Neural crest cell (in vitro differentiated cells): Measurements from ENCODE around the gene ZNF17. TPM values are rescaled to one million over a fixed set of nuclear protein-coding genes. Genes with fewer than 3 reads are reported as not detected.
"Not testable (repeated sequence)": the region's sequence is repeated elsewhere in the genome, so short reads cannot be mapped to it uniquely, and the experiment has no call there.

Source experiments
- DNase-seq: peaks from one replicate; pipeline ENCODE4 v3.0.0; 2021; ENCODE audit warnings: low read depth, mixed read lengths, low spot score
- H3K27ac Mint-ChIP-seq: one replicate; pipeline ENCODE4 v1.8.0; 2021; ENCODE audit warnings: mild to moderate bottlenecking, mixed read lengths; ENCODE audit not compliant: unreplicated experiment
- H3K27me3 Mint-ChIP-seq: 2 replicates; pipeline ENCODE4 v1.8.0; 2021; ENCODE audit warnings: low read depth, mild to moderate bottlenecking, mixed read lengths
- H3K36me3 Mint-ChIP-seq: 2 replicates; pipeline ENCODE4 v1.8.0; 2021; ENCODE audit warnings: low read depth, mild to moderate bottlenecking, mixed read lengths
- H3K4me1 Mint-ChIP-seq: 2 replicates; pipeline ENCODE4 v1.8.0; 2021; ENCODE audit warnings: mixed read lengths
- H3K4me3 Mint-ChIP-seq: one replicate; pipeline ENCODE4 v1.8.0; 2021; ENCODE audit warnings: mild to moderate bottlenecking, mixed read lengths
- H3K9me3 Mint-ChIP-seq: 2 replicates; pipeline ENCODE4 v1.8.0; 2021; ENCODE audit warnings: mixed read lengths
- total RNA-seq: library from RNA; stranded (reverse); gene quantifications from 2 replicates; pipeline ENCODE4 v1.2.1, GENCODE V29; 2021
- TF ChIP-seq, protein P1 (sequence below): fragments of 200-600 bp; sonication (generic); conservative IDR thresholded peaks from 2 replicates; pipeline ENCODE4 v1.5.0; 2021; ENCODE audit warnings: antibody characterized with exemption, mild to moderate bottlenecking

Gene ZNF17
- total RNA-seq, 1 donor from 2014 or later, result 9.2 TPM

DNA sequence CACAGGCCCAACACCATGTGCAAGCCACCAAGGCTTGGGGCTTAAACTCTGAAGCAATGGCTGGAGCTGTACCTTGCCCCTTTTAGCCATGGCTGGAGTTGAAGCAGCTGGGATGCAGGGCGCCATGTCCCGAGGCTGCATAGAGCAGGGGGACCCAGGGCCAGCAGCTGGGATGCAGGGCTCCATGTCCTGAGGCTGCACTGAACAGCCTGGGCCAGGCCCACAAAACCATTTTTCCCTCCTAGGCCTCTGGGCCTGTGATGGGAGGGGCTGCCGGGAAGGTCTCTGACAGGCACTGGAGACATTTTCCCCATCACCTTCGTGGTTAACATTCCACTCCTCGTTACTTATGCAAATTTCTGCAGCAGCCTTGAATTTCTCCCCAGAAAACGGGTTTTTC lies 36.8 kb upstream of the ZNF17 start:
- Mint-ChIP-seq H3K4me1 (no peaks in the 10 kb centered on the region), H3K9me3 (peaks cover 14% of the 10 kb centered on the region), H3K36me3 (peaks cover 81% of the 10 kb centered on the region), H3K27ac (no peak overlapping the region), H3K4me3 (no peak overlapping the region), H3K27me3 (no peaks in the 10 kb centered on the region)
- DNase-seq, result no peak
- TF ChIP-seq, protein P1, sequence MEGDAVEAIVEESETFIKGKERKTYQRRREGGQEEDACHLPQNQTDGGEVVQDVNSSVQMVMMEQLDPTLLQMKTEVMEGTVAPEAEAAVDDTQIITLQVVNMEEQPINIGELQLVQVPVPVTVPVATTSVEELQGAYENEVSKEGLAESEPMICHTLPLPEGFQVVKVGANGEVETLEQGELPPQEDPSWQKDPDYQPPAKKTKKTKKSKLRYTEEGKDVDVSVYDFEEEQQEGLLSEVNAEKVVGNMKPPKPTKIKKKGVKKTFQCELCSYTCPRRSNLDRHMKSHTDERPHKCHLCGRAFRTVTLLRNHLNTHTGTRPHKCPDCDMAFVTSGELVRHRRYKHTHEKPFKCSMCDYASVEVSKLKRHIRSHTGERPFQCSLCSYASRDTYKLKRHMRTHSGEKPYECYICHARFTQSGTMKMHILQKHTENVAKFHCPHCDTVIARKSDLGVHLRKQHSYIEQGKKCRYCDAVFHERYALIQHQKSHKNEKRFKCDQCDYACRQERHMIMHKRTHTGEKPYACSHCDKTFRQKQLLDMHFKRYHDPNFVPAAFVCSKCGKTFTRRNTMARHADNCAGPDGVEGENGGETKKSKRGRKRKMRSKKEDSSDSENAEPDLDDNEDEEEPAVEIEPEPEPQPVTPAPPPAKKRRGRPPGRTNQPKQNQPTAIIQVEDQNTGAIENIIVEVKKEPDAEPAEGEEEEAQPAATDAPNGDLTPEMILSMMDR, result no peak

DNA sequence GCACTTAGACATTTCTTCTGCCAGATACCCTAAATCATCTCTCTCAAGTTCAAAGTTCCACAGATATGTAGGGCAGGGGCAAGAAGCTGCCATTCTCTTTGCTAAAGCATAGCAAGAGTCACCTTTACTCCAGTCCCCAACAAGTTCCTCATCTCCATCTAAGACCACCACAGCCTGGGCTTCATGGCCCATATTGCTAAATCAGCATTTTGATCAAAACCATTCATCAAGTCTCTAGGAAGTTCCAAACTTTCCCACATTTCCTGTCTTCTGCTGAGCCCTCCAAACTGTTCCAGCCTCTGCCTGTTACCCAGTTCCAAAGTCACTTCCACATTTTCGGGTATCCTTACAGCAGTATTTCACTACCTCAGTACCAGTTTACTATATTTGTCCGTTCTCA lies 36.3 kb upstream of the ZNF17 start:
- not testable (repeated sequence) for H3K4me1 Mint-ChIP-seq, H3K4me3 Mint-ChIP-seq
- H3K9me3 Mint-ChIP-seq, result peaks cover 19% of the 10 kb centered on the region

DNA sequence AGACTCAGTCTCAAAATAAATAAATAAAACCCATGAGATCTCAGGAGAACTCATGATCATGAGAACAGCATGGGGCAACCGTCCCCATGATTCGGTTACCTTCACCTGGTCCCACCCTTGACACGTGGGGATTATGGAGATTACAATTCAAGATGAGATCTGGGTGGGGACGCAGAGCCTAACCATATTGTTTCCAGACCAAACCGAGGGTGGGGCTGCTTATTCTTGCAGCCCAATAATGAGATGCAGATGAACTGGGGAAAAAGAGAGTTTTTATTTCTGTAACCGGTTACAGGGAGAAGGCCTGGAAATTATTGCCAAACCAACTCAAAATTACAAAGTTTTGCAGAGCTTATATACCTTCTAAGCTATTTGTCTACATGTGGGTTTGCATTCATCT lies 34.8 kb upstream of the ZNF17 start:
- no peaks in the 10 kb centered on the region for H3K27me3 Mint-ChIP-seq
- H3K4me3 Mint-ChIP-seq, result no peak overlapping the region
- H3K36me3 Mint-ChIP-seq, result peaks cover 86% of the 10 kb centered on the region
- H3K27ac Mint-ChIP-seq, result no peak overlapping the region
- no peaks in the 10 kb centered on the region for H3K4me1 Mint-ChIP-seq
- no peak for DNase-seq
- TF ChIP-seq, protein P1, result no peak
- H3K9me3 Mint-ChIP-seq, result peaks cover 26% of the 10 kb centered on the region

More for the DNA sequence above, 36.3 kb upstream of the ZNF17 start:
- H3K36me3 Mint-ChIP-seq, result peaks cover 82% of the 10 kb centered on the region
- not testable (repeated sequence) for H3K27ac Mint-ChIP-seq, H3K27me3 Mint-ChIP-seq, DNase-seq

DNA sequence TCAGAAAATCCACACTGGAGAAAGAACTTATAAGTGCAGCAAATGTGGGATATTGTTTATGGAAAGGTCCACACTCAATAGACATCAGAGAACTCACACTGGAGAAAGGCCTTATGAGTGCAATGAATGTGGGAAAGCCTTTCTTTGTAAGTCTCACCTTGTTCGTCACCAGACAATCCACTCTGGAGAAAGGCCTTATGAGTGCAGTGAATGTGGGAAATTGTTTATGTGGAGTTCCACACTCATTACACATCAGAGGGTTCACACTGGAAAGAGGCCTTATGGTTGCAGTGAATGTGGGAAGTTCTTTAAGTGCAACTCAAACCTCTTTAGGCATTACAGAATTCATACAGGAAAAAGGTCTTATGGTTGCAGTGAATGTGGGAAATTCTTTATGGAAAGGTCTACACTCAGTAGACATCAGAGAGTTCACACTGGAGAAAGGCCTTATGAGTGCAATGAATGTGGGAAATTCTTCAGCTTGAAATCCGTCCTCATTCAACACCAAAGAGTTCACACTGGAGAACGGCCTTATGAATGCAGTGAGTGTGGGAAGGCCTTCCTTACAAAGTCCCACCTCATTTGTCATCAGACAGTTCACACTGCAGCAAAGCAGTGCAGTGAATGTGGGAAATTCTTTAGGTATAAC lies 33.3 kb upstream of the ZNF17 start:
- H3K4me1 Mint-ChIP-seq, result no peaks in the 10 kb centered on the region
- H3K27ac Mint-ChIP-seq, result no peak overlapping the region
- no peak overlapping the region for H3K4me3 Mint-ChIP-seq
- no peaks in the 10 kb centered on the region for H3K27me3 Mint-ChIP-seq
- TF ChIP-seq, protein P1, result no peak
- peaks cover 26% of the 10 kb centered on the region for H3K9me3 Mint-ChIP-seq
- DNase-seq, result no peak
- H3K36me3 Mint-ChIP-seq, result peaks cover 75% of the 10 kb centered on the region

DNA sequence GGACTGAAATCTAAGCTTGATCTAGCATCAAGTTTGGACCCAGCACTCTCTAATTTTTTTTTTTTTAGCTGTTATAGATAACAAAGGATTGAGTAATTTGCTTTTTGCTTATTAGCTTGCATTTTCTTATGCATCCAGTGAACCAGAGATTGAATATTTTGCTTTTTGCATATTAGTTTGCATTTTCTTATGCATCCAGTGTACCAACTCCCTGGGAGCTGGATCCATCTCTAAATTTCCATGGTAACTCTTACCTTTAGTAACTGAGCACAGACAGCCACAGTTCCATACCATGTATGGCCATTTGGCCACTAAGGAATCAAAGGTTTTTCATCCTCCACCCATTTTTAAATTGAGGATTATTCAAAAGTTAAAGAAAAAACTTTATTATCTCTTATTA lies 30.0 kb upstream of the ZNF17 start:
- no peak for DNase-seq
- Mint-ChIP-seq H3K27me3 (peaks cover 8% of the 10 kb centered on the region), H3K27ac (no peak overlapping the region), H3K36me3 (peaks cover 45% of the 10 kb centered on the region), H3K4me3 (no peak overlapping the region), H3K4me1 (no peaks in the 10 kb centered on the region), H3K9me3 (peaks cover 17% of the 10 kb centered on the region)
- TF ChIP-seq, protein P1, result no peak

DNA sequence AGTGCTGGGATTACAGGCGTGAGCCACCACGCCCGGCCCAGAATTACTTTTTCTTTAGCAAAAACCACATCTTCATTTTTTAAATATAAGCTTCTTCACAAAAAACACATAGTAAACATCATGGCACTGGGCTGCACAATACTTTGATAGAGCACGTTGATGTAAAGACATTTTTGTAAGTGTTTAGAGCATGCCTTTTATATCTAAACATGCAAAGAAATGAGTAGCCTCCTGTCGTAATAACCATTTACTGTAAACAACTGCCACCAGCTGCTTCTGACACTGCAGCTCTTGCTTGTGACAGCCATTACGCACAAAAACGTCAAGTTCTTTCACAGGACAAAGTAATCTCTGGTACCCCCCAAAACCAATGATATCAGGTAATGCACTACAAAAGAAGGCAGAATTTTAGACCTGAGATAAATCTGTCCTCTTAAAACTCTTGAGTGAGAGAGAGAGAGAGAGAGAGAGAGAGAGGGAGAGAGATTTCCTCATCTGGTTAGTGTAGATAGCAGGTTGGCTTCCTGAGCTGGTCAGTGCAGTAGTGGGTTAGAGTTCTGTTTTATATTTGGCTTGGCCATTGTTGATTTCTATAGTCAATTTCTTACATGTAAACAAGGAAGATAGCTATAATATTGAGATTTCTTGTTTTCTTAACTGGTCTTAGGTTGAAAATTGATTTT lies 28.0 kb upstream of the ZNF17 start:
- DNase-seq, result no peak
- H3K27ac Mint-ChIP-seq, result no peak overlapping the region
- peaks cover 25% of the 10 kb centered on the region for H3K36me3 Mint-ChIP-seq
- H3K27me3 Mint-ChIP-seq, result peaks cover 8% of the 10 kb centered on the region
- H3K9me3 Mint-ChIP-seq, result peaks cover 17% of the 10 kb centered on the region
- no peaks in the 10 kb centered on the region for H3K4me1 Mint-ChIP-seq
- H3K4me3 Mint-ChIP-seq, result no peak overlapping the region
- TF ChIP-seq, protein P1, result no peak
